ENCODE data around the gene SLC8A1. TPM values are rescaled to one million over a fixed set of nuclear protein-coding genes. Genes with fewer than 3 reads are reported as not detected.

The SLC8A1 gene
- total RNA-seq, 1 donor from 2014 or later, result 5.7 TPM

GRCh38 chr2:40458271-40458794, 6.4 kb upstream of the SLC8A1 start:
- Mint-ChIP-seq H3K27ac (no peak overlapping the region), H3K36me3 (ENCODE audit: insufficient read depth) (no peaks in the 10 kb centered on the region), H3K27me3 (peaks cover 19% of the 10 kb centered on the region), H3K4me1 (ENCODE audit: low read depth) (peaks cover 2% of the 10 kb centered on the region), H3K9me3 (ENCODE audit: low read depth) (no peaks in the 10 kb centered on the region), H3K4me3 (ENCODE audit: low read depth) (no peak overlapping the region)
- DNase-seq (ENCODE audit: low spot score, unreplicated experiment), result no peak
- TF ChIP-seq CTCF (IDR thresholded peaks at IDR 0.05; ENCODE audit: unreplicated experiment), result no peak

- Mint-ChIP-seq H3K4me1 (ENCODE audit: low read depth) (peaks cover 2% of the 10 kb centered on the region), H3K4me3 (ENCODE audit: low read depth) (no peak overlapping the region), H3K27me3 (peaks cover 24% of the 10 kb centered on the region), H3K27ac (no peak overlapping the region), H3K9me3 (ENCODE audit: low read depth) (no peaks in the 10 kb centered on the region), H3K36me3 (ENCODE audit: insufficient read depth) (no peaks in the 10 kb centered on the region)
- no peak for TF ChIP-seq CTCF (IDR thresholded peaks at IDR 0.05; ENCODE audit: unreplicated experiment)
- DNase-seq (ENCODE audit: low spot score, unreplicated experiment), result no peak
Observed at GRCh38 chr2:40457837-40458236, 5.9 kb upstream of the SLC8A1 start.

GRCh38 chr2:40457366-40457765, 5.5 kb upstream of the SLC8A1 start:
- H3K36me3 Mint-ChIP-seq (ENCODE audit: insufficient read depth), result no peaks in the 10 kb centered on the region
- H3K4me3 Mint-ChIP-seq (ENCODE audit: low read depth), result no peak overlapping the region
- H3K4me1 Mint-ChIP-seq (ENCODE audit: low read depth), result peaks cover 5% of the 10 kb centered on the region
- no peak for DNase-seq (ENCODE audit: low spot score, unreplicated experiment)
- TF ChIP-seq CTCF (IDR thresholded peaks at IDR 0.05; ENCODE audit: unreplicated experiment), result no peak
- no peaks in the 10 kb centered on the region for H3K9me3 Mint-ChIP-seq (ENCODE audit: low read depth)
- peaks cover 28% of the 10 kb centered on the region for H3K27me3 Mint-ChIP-seq
- H3K27ac Mint-ChIP-seq, result no peak overlapping the region

- Mint-ChIP-seq H3K9me3 (ENCODE audit: low read depth) (no peaks in the 10 kb centered on the region), H3K27me3 (peaks cover 30% of the 10 kb centered on the region), H3K4me3 (ENCODE audit: low read depth) (no peak overlapping the region), H3K36me3 (ENCODE audit: insufficient read depth) (no peaks in the 10 kb centered on the region), H3K27ac (no peak overlapping the region), H3K4me1 (ENCODE audit: low read depth) (peaks cover 6% of the 10 kb centered on the region)
- TF ChIP-seq CTCF (IDR thresholded peaks at IDR 0.05; ENCODE audit: unreplicated experiment), result no peak
- no peak for DNase-seq (ENCODE audit: low spot score, unreplicated experiment)
Observed at GRCh38 chr2:40456926-40457325, 5.0 kb upstream of the SLC8A1 start.

- no peak for TF ChIP-seq CTCF (IDR thresholded peaks at IDR 0.05; ENCODE audit: unreplicated experiment)
- Mint-ChIP-seq H3K36me3 (ENCODE audit: insufficient read depth) (no peaks in the 10 kb centered on the region), H3K27ac (no peak overlapping the region), H3K9me3 (ENCODE audit: low read depth) (no peaks in the 10 kb centered on the region), H3K27me3 (peaks cover 43% of the 10 kb centered on the region), H3K4me1 (ENCODE audit: low read depth) (peaks cover 13% of the 10 kb centered on the region), H3K4me3 (ENCODE audit: low read depth) (no peak overlapping the region)
- no peak for DNase-seq (ENCODE audit: low spot score, unreplicated experiment)
Observed at GRCh38 chr2:40455661-40456060, 3.8 kb upstream of the SLC8A1 start.

Measured in progenitor cell of endocrine pancreas (in vitro differentiated cells).